Measurements from ENCODE around the gene SH3BP2. TPM values are rescaled to one million over a fixed set of nuclear protein-coding genes. Genes with fewer than 3 reads are reported as not detected.

SH3BP2 gene
- polyA plus RNA-seq, 2 donors, result 14.3 to 45.1 TPM

GRCh38 chr4:2832309-2832980 lies 39.6 kb downstream of the SH3BP2 start:
- peaks cover 3% of the 10 kb centered on the region in 2 donors for H3K4me1 ChIP-seq (ENCODE audit: control insufficient read depth in 2 of 2, insufficient read depth in 2 of 2, low read length in 1 of 2)
- 92 to 94% methylated on average over 20 of the region's 20 CpGs for WGBS, 2 donors
- no peak overlapping the region for H3K27ac ChIP-seq (ENCODE audit: low read depth in 2 of 2, low read length in 1 of 2)
- H3K36me3 ChIP-seq (ENCODE audit: control insufficient read depth in 2 of 2, insufficient read depth in 2 of 2, low read length in 1 of 2), result peaks cover 3 to 75% of the 10 kb centered on the region in 2 donors
- H3K4me3 ChIP-seq (ENCODE audit: low read depth in 1 of 2, low read length in 2 of 2), result no peak overlapping the region
- no peaks in the 10 kb centered on the region for H3K9me3 ChIP-seq (ENCODE audit: control insufficient read depth in 2 of 2, insufficient read depth in 1 of 2, low read depth in 1 of 2, low read length in 1 of 2)
- H3K27me3 ChIP-seq (ENCODE audit: control insufficient read depth in 1 of 2, insufficient read depth in 2 of 2, low read length in 2 of 2), result no peaks in the 10 kb centered on the region

GRCh38 chr4:2832981-2833670 lies 40.2 kb downstream of the SH3BP2 start:
- Histone ChIP-seq H3K36me3 (ENCODE audit: control insufficient read depth in 2 of 2, insufficient read depth in 2 of 2, low read length in 1 of 2) (peaks cover 3 to 69% of the 10 kb centered on the region in 2 donors), H3K4me3 (ENCODE audit: low read depth in 1 of 2, low read length in 2 of 2) (no peak overlapping the region)
- 92 to 94% methylated on average over 19 of the region's 19 CpGs for WGBS, 2 donors

DNA sequence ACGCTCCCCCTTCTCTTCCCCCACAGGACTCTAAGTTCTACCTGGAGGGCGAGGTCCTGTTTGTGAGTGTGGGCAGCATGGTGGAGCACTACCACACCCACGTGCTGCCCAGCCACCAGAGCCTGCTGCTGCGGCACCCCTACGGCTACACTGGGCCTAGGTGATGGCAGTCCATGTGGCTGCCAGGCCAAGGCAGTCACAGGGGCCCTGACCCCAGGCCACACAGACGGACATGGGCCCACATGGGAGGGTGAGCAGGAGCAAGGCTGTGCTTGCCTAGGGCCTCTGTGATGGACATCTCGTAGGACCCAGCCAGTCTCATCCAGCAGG lies 40.8 kb downstream of the SH3BP2 start:
- Histone ChIP-seq H3K4me1 (ENCODE audit: control insufficient read depth in 2 of 2, insufficient read depth in 2 of 2, low read length in 1 of 2) (peaks cover 7 to 8% of the 10 kb centered on the region in 2 donors), H3K4me3 (ENCODE audit: low read depth in 1 of 2, low read length in 2 of 2) (no peak overlapping the region), H3K27ac (ENCODE audit: low read depth in 2 of 2, low read length in 1 of 2) (no peak overlapping the region), H3K36me3 (ENCODE audit: control insufficient read depth in 2 of 2, insufficient read depth in 2 of 2, low read length in 1 of 2) (peaks cover 3 to 64% of the 10 kb centered on the region in 2 donors), H3K27me3 (ENCODE audit: control insufficient read depth in 1 of 2, insufficient read depth in 2 of 2, low read length in 2 of 2) (no peaks in the 10 kb centered on the region), H3K9me3 (ENCODE audit: control insufficient read depth in 2 of 2, insufficient read depth in 1 of 2, low read depth in 1 of 2, low read length in 1 of 2) (no peaks in the 10 kb centered on the region)
- WGBS, 2 donors, result 90 to 98% methylated on average over 7 of the region's 7 CpGs

More at GRCh38 chr4:2832981-2833670, 40.2 kb downstream of the SH3BP2 start:
- H3K9me3 ChIP-seq (ENCODE audit: control insufficient read depth in 2 of 2, insufficient read depth in 1 of 2, low read depth in 1 of 2, low read length in 1 of 2), result no peaks in the 10 kb centered on the region
- no peaks in the 10 kb centered on the region for H3K27me3 ChIP-seq (ENCODE audit: control insufficient read depth in 1 of 2, insufficient read depth in 2 of 2, low read length in 2 of 2)
- peaks cover 7 to 8% of the 10 kb centered on the region in 2 donors for H3K4me1 ChIP-seq (ENCODE audit: control insufficient read depth in 2 of 2, insufficient read depth in 2 of 2, low read length in 1 of 2)
- no peak overlapping the region for H3K27ac ChIP-seq (ENCODE audit: low read depth in 2 of 2, low read length in 1 of 2)

DNA sequence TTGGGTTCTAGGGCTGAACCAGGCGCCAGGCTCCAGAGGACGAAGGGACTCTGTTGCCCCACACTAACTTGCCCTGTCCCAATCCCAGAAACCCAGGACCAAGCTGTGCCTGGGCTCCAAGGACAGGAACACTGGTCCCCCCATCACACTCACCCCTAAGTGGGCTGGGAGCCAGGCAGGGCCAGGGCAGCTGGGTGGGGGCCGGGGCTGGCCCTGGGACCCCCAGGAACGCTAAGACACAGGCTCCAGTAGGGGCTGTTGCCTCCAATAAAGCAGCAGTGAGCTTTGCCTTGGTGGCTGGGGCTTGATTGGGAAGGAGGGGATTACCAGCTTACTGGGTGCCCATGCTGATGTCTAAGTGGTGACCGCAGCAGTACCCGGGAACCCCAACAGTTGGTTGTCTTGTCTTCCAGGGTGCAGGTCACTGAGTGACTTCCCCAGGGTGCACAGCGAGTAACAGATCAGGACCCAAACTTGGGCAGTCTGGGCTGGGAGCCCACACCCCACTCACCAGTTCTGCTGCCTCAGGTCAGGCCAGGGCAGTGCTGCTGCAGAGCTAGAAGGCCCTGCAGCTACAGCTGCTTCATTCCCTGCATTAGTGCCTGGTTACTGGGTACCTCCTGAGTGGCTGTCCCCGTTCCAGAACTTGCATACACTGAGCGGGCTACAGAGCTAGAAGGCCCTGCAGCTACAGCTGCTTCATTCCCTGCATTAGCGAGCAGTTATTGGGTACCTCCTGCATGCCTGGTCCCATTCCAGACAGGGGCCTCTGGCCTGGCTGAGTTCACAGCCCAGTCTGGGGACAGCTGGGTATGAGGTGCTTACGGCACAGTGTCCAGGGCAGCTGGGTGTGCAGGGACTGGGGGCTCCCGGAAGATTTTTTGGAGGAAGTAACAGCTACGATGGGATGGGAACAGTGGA lies 41.4 kb downstream of the SH3BP2 start:
- WGBS, 2 donors, result 83 to 84% methylated on average over 13 of the region's 13 CpGs
- H3K27ac ChIP-seq (ENCODE audit: low read depth in 2 of 2, low read length in 1 of 2), result peak overlapping the region in 1 of 2 donors; percentile 1
- H3K4me1 ChIP-seq (ENCODE audit: control insufficient read depth in 2 of 2, insufficient read depth in 2 of 2, low read length in 1 of 2), result peaks cover 7 to 8% of the 10 kb centered on the region in 2 donors
- no peak overlapping the region for H3K4me3 ChIP-seq (ENCODE audit: low read depth in 1 of 2, low read length in 2 of 2)
- H3K9me3 ChIP-seq (ENCODE audit: control insufficient read depth in 2 of 2, insufficient read depth in 1 of 2, low read depth in 1 of 2, low read length in 1 of 2), result no peaks in the 10 kb centered on the region
- H3K27me3 ChIP-seq (ENCODE audit: control insufficient read depth in 1 of 2, insufficient read depth in 2 of 2, low read length in 2 of 2), result no peaks in the 10 kb centered on the region
- peaks cover 3 to 59% of the 10 kb centered on the region in 2 donors for H3K36me3 ChIP-seq (ENCODE audit: control insufficient read depth in 2 of 2, insufficient read depth in 2 of 2, low read length in 1 of 2)

DNA sequence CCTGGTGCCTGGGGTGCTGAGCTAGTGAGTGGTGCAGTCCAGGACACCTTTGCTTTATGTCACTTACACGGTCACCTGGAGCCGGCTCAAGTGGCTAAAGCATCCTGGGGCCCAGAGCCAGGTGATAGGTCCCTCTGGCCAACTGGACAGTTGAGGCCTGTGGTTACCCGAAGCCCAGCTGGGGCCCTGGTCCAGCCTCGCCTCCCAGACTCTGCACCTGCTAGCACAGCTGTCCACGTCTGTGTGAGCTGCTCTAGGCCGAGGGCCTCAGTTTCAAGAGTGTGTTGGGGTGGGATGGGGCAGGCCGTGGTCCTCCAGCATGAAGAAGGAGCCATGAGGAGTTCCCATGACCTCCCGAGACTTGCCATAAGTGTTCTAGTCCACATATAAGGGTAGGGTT lies 43.1 kb downstream of the SH3BP2 start:
- H3K36me3 ChIP-seq (ENCODE audit: control insufficient read depth in 2 of 2, insufficient read depth in 2 of 2, low read length in 1 of 2), result peaks cover 3 to 45% of the 10 kb centered on the region in 2 donors
- 91 to 94% methylated on average over 8 of the region's 8 CpGs for WGBS, 2 donors
- peak overlapping the region in 1 of 2 donors; percentile 22 for H3K27ac ChIP-seq (ENCODE audit: low read depth in 2 of 2, low read length in 1 of 2)

DNA sequence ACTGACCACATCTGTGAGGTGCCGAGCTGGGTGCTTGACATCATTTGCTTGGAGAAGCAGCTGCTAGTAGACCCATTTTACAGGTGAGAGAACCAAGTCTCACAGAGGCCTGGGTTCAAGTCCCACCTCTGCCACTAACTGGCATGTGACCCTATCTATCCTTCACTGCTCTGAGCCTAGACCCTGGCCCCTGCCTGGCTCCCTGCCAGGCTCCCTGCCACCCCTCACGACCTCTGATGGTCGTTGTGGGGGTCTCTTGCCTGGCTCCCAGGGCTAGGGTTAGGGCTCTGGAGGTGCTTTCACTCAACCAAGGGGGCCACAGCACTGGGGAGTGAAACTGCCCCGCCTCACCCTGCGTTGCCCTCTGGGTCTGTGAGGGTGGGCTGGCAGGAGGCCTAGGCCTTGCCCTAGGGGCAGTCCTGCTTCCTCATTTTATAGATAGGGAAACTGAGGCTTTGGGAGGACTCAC lies 43.5 kb downstream of the SH3BP2 start:
- H3K36me3 ChIP-seq (ENCODE audit: control insufficient read depth in 2 of 2, insufficient read depth in 2 of 2, low read length in 1 of 2), result peaks cover 3 to 41% of the 10 kb centered on the region in 2 donors
- no peaks in the 10 kb centered on the region for H3K9me3 ChIP-seq (ENCODE audit: control insufficient read depth in 2 of 2, insufficient read depth in 1 of 2, low read depth in 1 of 2, low read length in 1 of 2)
- 78 to 87% methylated on average over 5 of the region's 5 CpGs for WGBS, 2 donors
- no peak overlapping the region for H3K4me3 ChIP-seq (ENCODE audit: low read depth in 1 of 2, low read length in 2 of 2)
- no peaks in the 10 kb centered on the region for H3K27me3 ChIP-seq (ENCODE audit: control insufficient read depth in 1 of 2, insufficient read depth in 2 of 2, low read length in 2 of 2)
- peaks cover 7 to 8% of the 10 kb centered on the region in 2 donors for H3K4me1 ChIP-seq (ENCODE audit: control insufficient read depth in 2 of 2, insufficient read depth in 2 of 2, low read length in 1 of 2)
- H3K27ac ChIP-seq (ENCODE audit: low read depth in 2 of 2, low read length in 1 of 2), result no peak overlapping the region

More for the DNA sequence above, 43.1 kb downstream of the SH3BP2 start:
- no peak overlapping the region for H3K4me3 ChIP-seq (ENCODE audit: low read depth in 1 of 2, low read length in 2 of 2)
- no peaks in the 10 kb centered on the region for H3K27me3 ChIP-seq (ENCODE audit: control insufficient read depth in 1 of 2, insufficient read depth in 2 of 2, low read length in 2 of 2)
- peaks cover 7 to 8% of the 10 kb centered on the region in 2 donors for H3K4me1 ChIP-seq (ENCODE audit: control insufficient read depth in 2 of 2, insufficient read depth in 2 of 2, low read length in 1 of 2)
- no peaks in the 10 kb centered on the region for H3K9me3 ChIP-seq (ENCODE audit: control insufficient read depth in 2 of 2, insufficient read depth in 1 of 2, low read depth in 1 of 2, low read length in 1 of 2)

DNA sequence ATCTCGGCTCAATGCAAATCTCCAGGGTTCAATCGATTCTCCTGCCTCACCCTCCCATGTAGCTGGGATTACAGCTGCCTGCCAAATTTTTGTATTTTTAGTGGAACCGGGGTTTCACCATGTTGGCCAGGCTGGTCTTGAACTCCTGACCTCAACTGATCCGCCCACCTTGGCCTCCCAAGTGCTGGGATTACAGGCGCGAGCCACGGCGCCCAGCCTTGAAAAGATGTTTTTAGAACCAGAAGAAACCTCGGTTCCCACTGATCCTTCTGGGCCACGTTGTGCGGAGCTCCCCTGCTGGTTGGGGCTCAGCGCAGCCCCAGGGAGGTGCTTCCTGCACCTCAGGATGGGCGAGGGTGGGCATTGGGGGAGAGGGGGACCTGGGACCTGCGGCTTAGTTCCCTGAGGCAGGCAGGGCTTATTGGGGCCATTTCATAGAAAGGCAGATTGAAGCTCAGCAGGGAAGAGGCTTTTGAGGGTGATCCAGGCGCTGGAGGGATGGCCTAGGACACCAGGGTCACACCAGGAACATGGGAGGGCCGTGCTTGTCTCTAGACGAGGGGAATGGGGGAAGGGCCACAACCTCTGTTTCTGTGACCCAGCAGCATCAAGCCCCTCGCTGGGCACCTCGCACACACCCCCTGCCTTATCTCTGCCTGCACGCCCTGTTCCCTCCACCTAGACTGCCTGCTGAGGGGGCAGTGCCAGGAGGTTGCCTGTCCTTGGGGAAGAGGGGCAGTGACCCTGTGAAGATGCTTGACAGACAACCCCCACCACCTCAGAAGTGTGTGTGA lies 44.4 kb downstream of the SH3BP2 start:
- 69 to 70% methylated on average over 20 of the region's 20 CpGs for WGBS, 2 donors
- Histone ChIP-seq H3K4me3 (ENCODE audit: low read depth in 1 of 2, low read length in 2 of 2) (no peak overlapping the region), H3K4me1 (ENCODE audit: control insufficient read depth in 2 of 2, insufficient read depth in 2 of 2, low read length in 1 of 2) (peaks cover 7 to 8% of the 10 kb centered on the region in 2 donors)

DNA sequence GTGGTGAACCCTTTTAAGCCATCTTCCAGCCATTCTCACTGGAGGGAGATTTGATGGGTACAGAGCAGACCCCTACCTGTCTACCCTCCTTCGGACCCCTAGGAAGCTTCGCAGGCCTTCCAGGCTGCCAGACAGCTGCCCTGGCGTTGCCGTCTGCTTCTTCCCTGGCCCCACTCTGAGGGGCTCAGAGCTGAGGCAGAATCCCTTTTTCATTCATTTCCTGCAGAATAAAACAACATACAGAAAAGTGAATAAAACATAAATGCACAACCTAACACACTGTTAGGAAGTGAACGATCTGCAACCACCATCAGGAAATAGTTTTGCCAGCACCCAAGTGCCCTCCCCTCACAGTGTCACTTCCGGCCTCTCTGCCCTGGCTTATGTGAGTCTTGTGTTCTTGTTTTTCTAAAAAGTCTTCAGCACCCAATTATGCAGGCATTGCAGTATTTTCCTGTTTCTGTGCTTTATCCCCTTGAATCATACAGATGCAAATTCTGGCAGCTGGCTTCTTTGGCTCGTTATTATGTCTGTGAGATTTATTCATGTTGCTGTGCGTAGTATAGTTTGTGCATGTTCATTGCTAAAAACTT lies 45.1 kb downstream of the SH3BP2 start:
- Histone ChIP-seq H3K4me1 (ENCODE audit: control insufficient read depth in 2 of 2, insufficient read depth in 2 of 2, low read length in 1 of 2) (peaks cover 8 to 11% of the 10 kb centered on the region in 2 donors), H3K4me3 (ENCODE audit: low read depth in 1 of 2, low read length in 2 of 2) (no peak overlapping the region), H3K27ac (ENCODE audit: low read depth in 2 of 2, low read length in 1 of 2) (peak overlapping the region; percentile 38 to 81), H3K36me3 (ENCODE audit: control insufficient read depth in 2 of 2, insufficient read depth in 2 of 2, low read length in 1 of 2) (peaks cover 3 to 27% of the 10 kb centered on the region in 2 donors), H3K27me3 (ENCODE audit: control insufficient read depth in 1 of 2, insufficient read depth in 2 of 2, low read length in 2 of 2) (no peaks in the 10 kb centered on the region), H3K9me3 (ENCODE audit: control insufficient read depth in 2 of 2, insufficient read depth in 1 of 2, low read depth in 1 of 2, low read length in 1 of 2) (no peaks in the 10 kb centered on the region)
- 39 to 46% methylated on average over 8 of the region's 8 CpGs for WGBS, 2 donors

More for the DNA sequence above, 44.4 kb downstream of the SH3BP2 start:
- H3K36me3 ChIP-seq (ENCODE audit: control insufficient read depth in 2 of 2, insufficient read depth in 2 of 2, low read length in 1 of 2), result peaks cover 3 to 33% of the 10 kb centered on the region in 2 donors
- H3K27ac ChIP-seq (ENCODE audit: low read depth in 2 of 2, low read length in 1 of 2), result peak overlapping the region; percentile 38 to 81
- H3K9me3 ChIP-seq (ENCODE audit: control insufficient read depth in 2 of 2, insufficient read depth in 1 of 2, low read depth in 1 of 2, low read length in 1 of 2), result no peaks in the 10 kb centered on the region
- H3K27me3 ChIP-seq (ENCODE audit: control insufficient read depth in 1 of 2, insufficient read depth in 2 of 2, low read length in 2 of 2), result no peaks in the 10 kb centered on the region

Measured in esophagus (tissue), 2 donors.